ENCODE data around the gene SCAMP2. TPM values are rescaled to one million over a fixed set of nuclear protein-coding genes. Genes with fewer than 3 reads are reported as not detected.

SCAMP2 gene
- total RNA-seq, 1 experiment from 2014 or later: 55.8 TPM

DNA sequence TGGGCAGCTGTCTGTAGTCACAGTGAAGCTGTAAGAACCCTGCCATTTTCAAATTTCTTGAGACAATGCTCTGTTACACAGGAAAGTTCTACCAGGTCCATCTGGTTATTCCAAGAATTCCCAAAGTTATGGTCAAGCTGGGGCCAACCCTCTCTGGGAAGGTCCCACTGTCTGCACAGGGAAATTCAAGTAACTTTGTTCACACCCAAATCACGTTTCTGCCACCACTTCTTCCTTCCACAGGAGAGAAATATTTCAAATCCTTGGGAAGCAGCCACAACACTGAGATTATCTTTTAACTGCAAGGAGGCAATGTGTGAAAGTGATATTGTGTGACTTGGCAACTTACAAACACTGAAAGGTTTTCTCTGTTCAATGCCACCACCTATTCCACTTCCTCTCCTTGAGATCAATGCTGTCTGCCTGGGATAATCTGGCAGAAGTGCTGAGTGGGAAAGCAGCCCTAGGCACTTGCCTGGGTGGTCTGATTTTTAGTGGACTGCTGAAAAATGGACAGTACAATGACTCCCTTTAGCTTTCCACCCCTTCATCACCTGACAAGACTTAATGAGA is 5.6 kb downstream of the SCAMP2 start (continued):
- TF ChIP-seq, protein P1, sequence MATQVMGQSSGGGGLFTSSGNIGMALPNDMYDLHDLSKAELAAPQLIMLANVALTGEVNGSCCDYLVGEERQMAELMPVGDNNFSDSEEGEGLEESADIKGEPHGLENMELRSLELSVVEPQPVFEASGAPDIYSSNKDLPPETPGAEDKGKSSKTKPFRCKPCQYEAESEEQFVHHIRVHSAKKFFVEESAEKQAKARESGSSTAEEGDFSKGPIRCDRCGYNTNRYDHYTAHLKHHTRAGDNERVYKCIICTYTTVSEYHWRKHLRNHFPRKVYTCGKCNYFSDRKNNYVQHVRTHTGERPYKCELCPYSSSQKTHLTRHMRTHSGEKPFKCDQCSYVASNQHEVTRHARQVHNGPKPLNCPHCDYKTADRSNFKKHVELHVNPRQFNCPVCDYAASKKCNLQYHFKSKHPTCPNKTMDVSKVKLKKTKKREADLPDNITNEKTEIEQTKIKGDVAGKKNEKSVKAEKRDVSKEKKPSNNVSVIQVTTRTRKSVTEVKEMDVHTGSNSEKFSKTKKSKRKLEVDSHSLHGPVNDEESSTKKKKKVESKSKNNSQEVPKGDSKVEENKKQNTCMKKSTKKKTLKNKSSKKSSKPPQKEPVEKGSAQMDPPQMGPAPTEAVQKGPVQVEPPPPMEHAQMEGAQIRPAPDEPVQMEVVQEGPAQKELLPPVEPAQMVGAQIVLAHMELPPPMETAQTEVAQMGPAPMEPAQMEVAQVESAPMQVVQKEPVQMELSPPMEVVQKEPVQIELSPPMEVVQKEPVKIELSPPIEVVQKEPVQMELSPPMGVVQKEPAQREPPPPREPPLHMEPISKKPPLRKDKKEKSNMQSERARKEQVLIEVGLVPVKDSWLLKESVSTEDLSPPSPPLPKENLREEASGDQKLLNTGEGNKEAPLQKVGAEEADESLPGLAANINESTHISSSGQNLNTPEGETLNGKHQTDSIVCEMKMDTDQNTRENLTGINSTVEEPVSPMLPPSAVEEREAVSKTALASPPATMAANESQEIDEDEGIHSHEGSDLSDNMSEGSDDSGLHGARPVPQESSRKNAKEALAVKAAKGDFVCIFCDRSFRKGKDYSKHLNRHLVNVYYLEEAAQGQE (IDR thresholded peaks at IDR 0.05; ENCODE audit: low read depth): no peak
- no peak for TF ChIP-seq JUND (IDR thresholded peaks at IDR 0.05)
- TF ChIP-seq, protein P2, sequence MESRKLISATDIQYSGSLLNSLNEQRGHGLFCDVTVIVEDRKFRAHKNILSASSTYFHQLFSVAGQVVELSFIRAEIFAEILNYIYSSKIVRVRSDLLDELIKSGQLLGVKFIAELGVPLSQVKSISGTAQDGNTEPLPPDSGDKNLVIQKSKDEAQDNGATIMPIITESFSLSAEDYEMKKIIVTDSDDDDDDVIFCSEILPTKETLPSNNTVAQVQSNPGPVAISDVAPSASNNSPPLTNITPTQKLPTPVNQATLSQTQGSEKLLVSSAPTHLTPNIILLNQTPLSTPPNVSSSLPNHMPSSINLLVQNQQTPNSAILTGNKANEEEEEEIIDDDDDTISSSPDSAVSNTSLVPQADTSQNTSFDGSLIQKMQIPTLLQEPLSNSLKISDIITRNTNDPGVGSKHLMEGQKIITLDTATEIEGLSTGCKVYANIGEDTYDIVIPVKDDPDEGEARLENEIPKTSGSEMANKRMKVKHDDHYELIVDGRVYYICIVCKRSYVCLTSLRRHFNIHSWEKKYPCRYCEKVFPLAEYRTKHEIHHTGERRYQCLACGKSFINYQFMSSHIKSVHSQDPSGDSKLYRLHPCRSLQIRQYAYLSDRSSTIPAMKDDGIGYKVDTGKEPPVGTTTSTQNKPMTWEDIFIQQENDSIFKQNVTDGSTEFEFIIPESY (IDR thresholded peaks at IDR 0.05; ENCODE audit: extremely low read depth, insufficient replicate concordance, low read length): no peak
- no peak for TF ChIP-seq EGR1 (IDR thresholded peaks at IDR 0.05; ENCODE audit: low read depth)
- no peak for TF ChIP-seq RAD21 (IDR thresholded peaks at IDR 0.05; ENCODE audit: low read depth)

DNA sequence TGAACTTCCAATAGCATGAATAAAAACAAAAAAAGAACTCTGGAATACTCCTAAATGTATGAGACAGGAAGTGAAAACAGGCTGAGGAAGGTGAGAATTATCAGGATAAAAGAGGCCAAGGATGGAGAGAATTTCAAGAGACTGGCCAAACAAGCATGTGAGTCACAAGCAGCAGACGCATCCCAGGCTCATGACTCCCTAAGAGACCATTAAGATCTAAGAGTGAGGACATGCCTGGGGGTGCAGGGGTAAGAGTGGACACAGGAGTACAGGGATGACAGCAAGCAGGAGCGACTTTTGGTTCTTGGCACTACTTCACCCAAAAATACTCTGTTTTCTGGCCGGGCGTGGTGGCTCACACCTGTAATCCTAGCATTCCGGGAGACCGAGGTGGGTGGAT is 7.1 kb downstream of the SCAMP2 start:
- Histone ChIP-seq H3K27ac (ENCODE audit: low read depth, low read length) (no peak overlapping the region), H3K4me2 (ENCODE audit: low read length) (peak overlapping the region; percentile 54), H3K4me3 (replicated peaks in 1 of 2; ENCODE audit: low read depth in 1 of 2, low read length in 2 of 2) (no peak overlapping the region), H2AFZ (ENCODE audit: low read depth, low read length, poor library complexity, severe bottlenecking) (no peak overlapping the region), H3K9me3 (ENCODE audit: control insufficient read depth in 1 of 2, insufficient read depth in 1 of 2, low read depth in 1 of 2, low read length in 2 of 2) (no peaks in the 10 kb centered on the region), H3K36me3 (ENCODE audit: control insufficient read depth in 1 of 2, insufficient read depth in 2 of 2, low read length in 2 of 2) (peaks cover 0 to 8% of the 10 kb centered on the region in 2 experiments; a peak in 1 of 4 replicates), H3K27me3 (ENCODE audit: insufficient read depth, low read length) (no peaks in the 10 kb centered on the region), H3K4me1 (ENCODE audit: control insufficient read depth in 1 of 2, insufficient read depth in 2 of 2, low read length in 2 of 2) (peaks cover 18 to 51% of the 10 kb centered on the region in 2 experiments), H3K9me2 (ENCODE audit: insufficient read depth) (no peaks in the 10 kb centered on the region), H3K9ac (ENCODE audit: low read length) (no peak overlapping the region), H3K79me2 (ENCODE audit: insufficient read depth, low read length) (peaks cover 79% of the 10 kb centered on the region), H4K20me1 (ENCODE audit: insufficient read depth) (no peaks in the 10 kb centered on the region)
- DNase-seq (ENCODE audit: low read depth, low spot score) (no peak), ATAC-seq (peak; percentile 74)
- BruUV-seq (replicated peaks): no TSS peak
- POLR2A ChIA-PET: interaction anchor here (0.6 kb wide), 1 partner anchor 10 kb away, joined by 3 read pairs; no protein-coding TSS in a partner anchor
- intact Hi-C loops (cut with micrococcal nuclease): no loop called here
- TF ChIP-seq JUND (IDR thresholded peaks at IDR 0.05) (peak; percentile 22; the same call in 1 of the 2 replicates), EZH2 (IDR thresholded peaks at IDR 0.05) (no peak)
- RAD21 ChIA-PET (ENCODE audit: low non-redundant PET in 1 of 2, low total read pairs in 2 of 2, uncharacterized antibody in 2 of 2, unreplicated experiment in 2 of 2): no interaction called here
- CTCF ChIA-PET: no interaction called here

All from HCT116 (cell line).